Parathyroid adenoma (tissue), 2 donors: ENCODE measurements around the gene GLIPR1L1.

Experiments used
- H2AFZ ChIP-seq: fragments of 300-600 bp; sonication (generic); one replicate; pipeline ENCODE4 v1.7.0; 2017; ENCODE audit warnings: antibody characterized with exemption, mild to moderate bottlenecking
- H3K27ac ChIP-seq: fragments of 300-600 bp; sonication (generic); one replicate; pipeline ENCODE4 v1.7.0; 2017
- H3K27me3 ChIP-seq: fragments of 300-600 bp; sonication (generic); one replicate; pipeline ENCODE4 v1.7.0; 2017; ENCODE audit warnings: low read length; ENCODE audit not compliant: control insufficient read depth, insufficient read depth
- H3K36me3 ChIP-seq: fragments of 300-600 bp; sonication (generic); one replicate; pipeline ENCODE4 v1.7.0; 2017; ENCODE audit warnings: low read length; ENCODE audit not compliant: control insufficient read depth, insufficient read depth
- H3K4me1 ChIP-seq: fragments of 300-600 bp; sonication (generic); one replicate; pipeline ENCODE4 v1.7.0; 2017; ENCODE audit warnings: control low read depth
- H3K4me2 ChIP-seq: fragments of 300-600 bp; sonication (generic); one replicate; pipeline ENCODE4 v1.7.0; 2017; ENCODE audit warnings: low read length
- H3K4me3 ChIP-seq: fragments of 300-600 bp; sonication (generic); one replicate; pipeline ENCODE4 v1.7.0; 2017; ENCODE audit warnings: low read depth, low read length
- H3K79me2 ChIP-seq: fragments of 300-600 bp; sonication (generic); one replicate; pipeline ENCODE4 v1.7.0; 2017; ENCODE audit warnings: control low read depth
- H3K9ac ChIP-seq: fragments of 300-600 bp; sonication (generic); one replicate; pipeline ENCODE4 v1.7.0; 2017; ENCODE audit warnings: mild to moderate bottlenecking
- H3K9me3 ChIP-seq: fragments of 300-600 bp; sonication (generic); one replicate; pipeline ENCODE4 v1.7.0; 2017; ENCODE audit warnings: low read length; ENCODE audit not compliant: control insufficient read depth
- TF ChIP-seq, protein P1 (sequence below): fragments of 300-600 bp; sonication (generic); IDR thresholded peaks from one replicate; pipeline ENCODE4 v1.7.0; 2017; ENCODE audit warnings: antibody characterized with exemption, mild to moderate bottlenecking
- donor health status: primary hyperparathyroidism.

The GLIPR1L1 gene, protein sequence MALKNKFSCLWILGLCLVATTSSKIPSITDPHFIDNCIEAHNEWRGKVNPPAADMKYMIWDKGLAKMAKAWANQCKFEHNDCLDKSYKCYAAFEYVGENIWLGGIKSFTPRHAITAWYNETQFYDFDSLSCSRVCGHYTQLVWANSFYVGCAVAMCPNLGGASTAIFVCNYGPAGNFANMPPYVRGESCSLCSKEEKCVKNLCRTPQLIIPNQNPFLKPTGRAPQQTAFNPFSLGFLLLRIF

DNA sequence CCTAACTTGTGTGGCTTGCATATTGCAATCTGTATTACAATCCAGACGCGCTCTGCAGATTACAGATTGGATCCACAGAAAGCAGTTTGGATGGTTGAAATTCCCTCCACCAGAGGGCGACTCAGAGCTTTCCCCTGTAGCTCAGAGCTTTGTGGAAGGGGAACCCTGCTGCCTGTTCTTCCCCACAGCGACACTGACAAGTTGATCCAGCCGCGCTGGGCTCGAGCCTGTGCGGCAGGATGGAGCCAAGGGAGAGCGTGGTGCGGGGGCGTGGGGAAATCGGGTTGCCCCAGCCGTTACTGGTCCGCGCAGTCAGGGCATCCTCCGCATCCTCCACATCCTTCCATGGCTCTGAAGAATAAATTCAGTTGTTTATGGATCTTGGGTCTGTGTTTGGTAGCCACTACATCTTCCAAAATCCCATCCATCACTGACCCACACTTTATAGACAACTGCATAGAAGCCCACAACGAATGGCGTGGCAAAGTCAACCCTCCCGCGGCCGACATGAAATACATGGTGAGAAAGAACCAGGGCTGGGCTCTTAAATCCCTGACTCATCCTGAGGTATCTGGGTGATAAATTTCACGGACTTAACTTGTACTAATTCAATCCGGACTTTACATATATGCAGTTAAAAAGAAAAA lies at the start of gene GLIPR1L1:
Gene GLIPR1L1 (plus strand): TSS at position 287 of the 647 bp plus-strand sequence. CDS start 59 bp downstream, at position 346.
- no peak within 1 kb of the TSS for H3K9ac ChIP-seq
- H3K27me3 ChIP-seq, result no peaks in the 10 kb centered on the region
- H3K27ac ChIP-seq, result no peak within 1 kb of the TSS

DNA sequence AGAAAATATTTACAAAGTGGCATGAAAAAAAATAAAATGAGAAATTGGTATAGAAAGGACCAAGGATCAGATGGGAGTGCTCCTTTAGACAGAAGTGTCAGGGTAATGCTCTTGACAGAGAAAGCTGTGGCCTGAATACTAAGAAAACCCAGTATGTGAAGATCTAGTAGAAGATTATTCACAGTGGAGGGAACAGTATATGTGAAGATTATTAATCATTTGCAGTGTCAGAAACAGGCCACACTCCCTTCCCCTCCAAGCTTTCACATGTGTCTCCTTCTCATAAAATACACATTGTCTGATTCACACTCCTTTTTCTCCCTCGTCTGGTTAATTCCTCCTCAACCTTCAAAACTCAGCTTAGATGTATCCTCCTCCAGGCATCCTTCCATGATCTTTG lies 45.6 kb upstream of the GLIPR1L1 start:
- no peaks in the 10 kb centered on the region for H3K9me3 ChIP-seq
- no peak overlapping the region for H3K4me3 ChIP-seq
- H3K27ac ChIP-seq, result no peak overlapping the region
- H2AFZ ChIP-seq, result no peak overlapping the region
- H3K79me2 ChIP-seq, result no peaks in the 10 kb centered on the region
- H3K4me2 ChIP-seq, result no peak overlapping the region
- no peaks in the 10 kb centered on the region for H3K4me1 ChIP-seq
- H3K9ac ChIP-seq, result no peak overlapping the region
- no peaks in the 10 kb centered on the region for H3K27me3 ChIP-seq
- TF ChIP-seq, protein P1, sequence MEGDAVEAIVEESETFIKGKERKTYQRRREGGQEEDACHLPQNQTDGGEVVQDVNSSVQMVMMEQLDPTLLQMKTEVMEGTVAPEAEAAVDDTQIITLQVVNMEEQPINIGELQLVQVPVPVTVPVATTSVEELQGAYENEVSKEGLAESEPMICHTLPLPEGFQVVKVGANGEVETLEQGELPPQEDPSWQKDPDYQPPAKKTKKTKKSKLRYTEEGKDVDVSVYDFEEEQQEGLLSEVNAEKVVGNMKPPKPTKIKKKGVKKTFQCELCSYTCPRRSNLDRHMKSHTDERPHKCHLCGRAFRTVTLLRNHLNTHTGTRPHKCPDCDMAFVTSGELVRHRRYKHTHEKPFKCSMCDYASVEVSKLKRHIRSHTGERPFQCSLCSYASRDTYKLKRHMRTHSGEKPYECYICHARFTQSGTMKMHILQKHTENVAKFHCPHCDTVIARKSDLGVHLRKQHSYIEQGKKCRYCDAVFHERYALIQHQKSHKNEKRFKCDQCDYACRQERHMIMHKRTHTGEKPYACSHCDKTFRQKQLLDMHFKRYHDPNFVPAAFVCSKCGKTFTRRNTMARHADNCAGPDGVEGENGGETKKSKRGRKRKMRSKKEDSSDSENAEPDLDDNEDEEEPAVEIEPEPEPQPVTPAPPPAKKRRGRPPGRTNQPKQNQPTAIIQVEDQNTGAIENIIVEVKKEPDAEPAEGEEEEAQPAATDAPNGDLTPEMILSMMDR, result no peak
- H3K36me3 ChIP-seq, result no peaks in the 10 kb centered on the region

More for the DNA sequence above, at the start of gene GLIPR1L1:
- Histone ChIP-seq H3K9me3 (no peaks in the 10 kb centered on the region), H3K79me2 (no peaks in the 10 kb centered on the region), H3K36me3 (no peaks in the 10 kb centered on the region), H3K4me1 (no peaks in the 10 kb centered on the region), H2AFZ (peak within 1 kb of the TSS; percentile 60), H3K4me3 (no peak within 1 kb of the TSS), H3K4me2 (peak within 1 kb of the TSS; percentile 47)
- TF ChIP-seq, protein P1, result peak; percentile 92

DNA sequence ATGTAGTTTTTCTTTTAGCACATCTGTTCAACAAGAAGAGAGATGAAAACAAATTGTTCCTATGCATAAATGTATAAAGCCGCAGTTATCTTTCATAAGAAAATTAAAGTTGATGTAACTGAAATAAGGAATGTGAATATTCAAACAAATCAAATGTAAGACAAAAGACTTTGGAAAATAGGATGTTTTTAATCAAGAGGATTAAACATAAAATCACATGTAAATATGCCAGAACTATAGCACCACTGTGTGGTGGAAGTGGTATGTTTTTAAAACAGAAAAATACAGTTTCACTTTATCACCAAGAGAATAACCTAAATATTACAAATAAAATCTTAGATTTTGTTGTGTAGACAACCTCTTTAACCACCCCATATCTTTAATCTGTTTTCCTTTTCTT lies 44.7 kb upstream of the GLIPR1L1 start:
- Histone ChIP-seq H3K9ac (no peak overlapping the region), H2AFZ (no peak overlapping the region), H3K27me3 (no peaks in the 10 kb centered on the region), H3K27ac (no peak overlapping the region), H3K9me3 (no peaks in the 10 kb centered on the region), H3K4me1 (no peaks in the 10 kb centered on the region), H3K4me2 (no peak overlapping the region), H3K36me3 (no peaks in the 10 kb centered on the region), H3K79me2 (no peaks in the 10 kb centered on the region), H3K4me3 (no peak overlapping the region)
- TF ChIP-seq, protein P1, result no peak

DNA sequence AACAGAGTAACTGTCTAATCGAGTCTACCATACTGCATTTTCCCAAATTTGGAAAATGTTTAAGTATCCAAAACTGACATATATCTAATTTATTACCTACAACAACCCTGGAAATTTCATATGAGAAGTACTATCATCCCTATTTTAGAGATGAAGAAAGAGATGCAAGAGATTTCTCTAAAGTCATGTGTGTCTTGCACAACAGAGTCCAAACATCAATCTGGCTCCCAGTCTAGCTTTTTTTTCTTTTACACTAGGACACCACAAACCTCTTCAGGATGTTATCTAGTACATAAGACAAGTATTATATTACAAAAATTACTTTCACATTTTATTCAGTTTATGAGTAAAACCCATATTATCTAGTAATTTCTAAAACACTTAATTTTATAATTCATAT lies 43.5 kb upstream of the GLIPR1L1 start:
- Histone ChIP-seq H3K9me3 (no peaks in the 10 kb centered on the region), H3K36me3 (no peaks in the 10 kb centered on the region), H3K79me2 (no peaks in the 10 kb centered on the region), H3K27ac (no peak overlapping the region), H3K4me2 (no peak overlapping the region), H3K27me3 (no peaks in the 10 kb centered on the region), H3K4me1 (no peaks in the 10 kb centered on the region), H3K4me3 (no peak overlapping the region), H2AFZ (no peak overlapping the region), H3K9ac (no peak overlapping the region)
- TF ChIP-seq, protein P1, result no peak
